BJ (cell line): Measurements from ENCODE around the gene DOCK10. TPM values are rescaled to one million over a fixed set of nuclear protein-coding genes. Genes with fewer than 3 reads are reported as not detected.

Experiments used
- CTCF ChIA-PET: fragments of 350-600 bp; formaldehyde crosslinking; extraction: SDS; loops from one replicate; lab custom pipeline; 2021; ENCODE audit warnings: antibody characterized with exemption, inconsistent platforms; lab: Yijun Ruan, JAX
- POLR2A ChIA-PET: fragments of 300-600 bp; sonication (Branson Sonifier 250); formaldehyde crosslinking; extraction: SDS; loops from one replicate; lab custom pipeline; 2021; ENCODE audit warnings: antibody characterized with exemption; lab: Charles Lee
- DNase-seq: peaks from one replicate; pipeline ENCODE4 v3.0.0-alpha.2; 2011; ENCODE audit warnings: low read depth
- H3K27me3 ChIP-seq: 2 replicates; pipeline ENCODE4 v1.6.0; 2011; ENCODE audit warnings: low read length; ENCODE audit not compliant: control insufficient read depth, insufficient read depth
- H3K36me3 ChIP-seq: 2 replicates; pipeline ENCODE4 v1.5.1; 2011; ENCODE audit warnings: low read length; ENCODE audit not compliant: control insufficient read depth, insufficient read depth
- H3K4me3 ChIP-seq: 2 replicates; pipeline ENCODE4 v1.5.1; 2011; ENCODE audit warnings: low read depth, mild to moderate bottlenecking, control low read depth, low read length
- CTCF ChIP-seq: IDR thresholded peaks from 2 replicates; pipeline ENCODE4 v1.5.1; 2011; ENCODE audit warnings: low read depth, mild to moderate bottlenecking, control low read depth, inconsistent platforms, low read length, moderate library complexity; ENCODE audit not compliant: insufficient read depth
- polyA plus RNA-seq: library from polyadenylated mRNA; depleted of rRNA; stranded (reverse); fragments of >200 nt; gene quantifications from 2 replicates; pipeline ENCODE4 v1.2.3, GENCODE V29; 2011

The DOCK10 gene
- polyA plus RNA-seq, 1 experiment, result 62.7 TPM

- no peak overlapping the region for H3K4me3 ChIP-seq
- H3K36me3 ChIP-seq, result peaks cover 7% of the 10 kb centered on the region
- ChIA-PET CTCF (interaction anchor here (0.8 kb wide), 1 partner anchor 68 kb away, joined by 3 read pairs; no protein-coding TSS in a partner anchor), POLR2A (no interaction called here)
- H3K27me3 ChIP-seq, result no peaks in the 10 kb centered on the region
- no peak for TF ChIP-seq CTCF
- DNase-seq, result no peak
These were observed 111.3 kb downstream of the DOCK10 start for GRCh38 chr2:224930990-224931389.

DNA sequence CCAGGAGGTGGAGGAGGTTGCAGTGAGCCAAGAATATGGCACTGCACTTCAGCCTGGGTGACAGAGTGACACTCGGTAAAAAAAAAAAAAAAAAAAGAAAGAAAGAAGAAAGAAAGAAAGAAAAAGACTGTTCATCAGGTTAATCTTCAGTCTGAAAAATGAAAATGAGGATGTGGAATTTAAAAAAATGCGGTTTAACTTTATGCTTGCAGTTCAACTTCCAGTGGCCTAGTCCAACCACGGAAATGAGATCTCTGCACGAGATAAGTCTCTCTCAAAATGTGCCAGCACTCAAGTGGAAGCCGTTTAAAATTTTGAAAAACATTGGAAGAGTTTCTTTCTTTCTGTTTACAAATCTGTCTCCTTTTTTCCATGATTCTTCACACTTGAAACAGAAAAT lies 112.1 kb downstream of the DOCK10 start:
- ChIA-PET CTCF (no interaction called here), POLR2A (no interaction called here)
- no peaks in the 10 kb centered on the region for H3K27me3 ChIP-seq
- no peak for DNase-seq
- peaks cover 7% of the 10 kb centered on the region for H3K36me3 ChIP-seq
- TF ChIP-seq CTCF, result no peak
- no peak overlapping the region for H3K4me3 ChIP-seq

DNA sequence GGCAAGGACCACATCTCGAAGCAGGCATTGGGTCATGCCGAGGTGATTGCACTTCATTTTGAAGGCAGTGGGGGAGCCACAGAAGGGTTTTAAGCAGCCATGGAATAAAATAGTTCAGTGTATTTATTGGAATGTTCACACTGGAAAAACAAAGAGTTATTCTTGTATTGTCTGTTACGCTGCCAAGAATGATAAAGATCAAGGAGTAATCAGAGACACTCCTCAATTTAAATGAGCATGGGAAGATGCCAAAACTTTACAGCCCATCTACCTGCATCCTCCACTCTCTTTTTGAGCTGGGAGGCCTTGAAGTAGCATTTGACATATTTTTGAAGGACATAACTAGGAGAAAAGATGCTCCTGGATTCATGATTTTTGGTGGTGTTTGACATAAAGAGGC lies 112.8 kb downstream of the DOCK10 start:
- CTCF ChIA-PET, result interaction anchor here (0.8 kb wide), 1 partner anchor 194 kb away, joined by 3 read pairs; no protein-coding TSS in a partner anchor
- no peaks in the 10 kb centered on the region for H3K27me3 ChIP-seq
- no peak for DNase-seq
- POLR2A ChIA-PET, result no interaction called here
- no peak overlapping the region for H3K4me3 ChIP-seq
- peaks cover 7% of the 10 kb centered on the region for H3K36me3 ChIP-seq
- TF ChIP-seq CTCF, result no peak

GRCh38 chr2:224927646-224928173 lies 114.6 kb downstream of the DOCK10 start:
- ChIA-PET POLR2A (no interaction called here), CTCF (interaction anchor here (2.2 kb wide), 1 partner anchor 10 kb away, joined by 7 read pairs; no protein-coding TSS in a partner anchor)
- no peak for DNase-seq
- TF ChIP-seq CTCF, result no peak
- Histone ChIP-seq H3K4me3 (no peak overlapping the region), H3K27me3 (no peaks in the 10 kb centered on the region), H3K36me3 (peaks cover 7% of the 10 kb centered on the region)

- Histone ChIP-seq H3K27me3 (no peaks in the 10 kb centered on the region), H3K36me3 (peaks cover 7% of the 10 kb centered on the region), H3K4me3 (no peak overlapping the region)
- no peak for TF ChIP-seq CTCF
- ChIA-PET CTCF (interaction anchor here (2.2 kb wide), 1 partner anchor 11 kb away, joined by 7 read pairs; no protein-coding TSS in a partner anchor), POLR2A (no interaction called here)
- no peak for DNase-seq
These were observed 115.3 kb downstream of the DOCK10 start for GRCh38 chr2:224927011-224927410.
